ENCODE measurements around the gene ERV3-1. TPM values are rescaled to one million over a fixed set of nuclear protein-coding genes. Genes with fewer than 3 reads are reported as not detected.

Gene ERV3-1
- total RNA-seq, 4 donors from 2014 or later: 7.9 to 28.2 (median 15.8) TPM

DNA sequence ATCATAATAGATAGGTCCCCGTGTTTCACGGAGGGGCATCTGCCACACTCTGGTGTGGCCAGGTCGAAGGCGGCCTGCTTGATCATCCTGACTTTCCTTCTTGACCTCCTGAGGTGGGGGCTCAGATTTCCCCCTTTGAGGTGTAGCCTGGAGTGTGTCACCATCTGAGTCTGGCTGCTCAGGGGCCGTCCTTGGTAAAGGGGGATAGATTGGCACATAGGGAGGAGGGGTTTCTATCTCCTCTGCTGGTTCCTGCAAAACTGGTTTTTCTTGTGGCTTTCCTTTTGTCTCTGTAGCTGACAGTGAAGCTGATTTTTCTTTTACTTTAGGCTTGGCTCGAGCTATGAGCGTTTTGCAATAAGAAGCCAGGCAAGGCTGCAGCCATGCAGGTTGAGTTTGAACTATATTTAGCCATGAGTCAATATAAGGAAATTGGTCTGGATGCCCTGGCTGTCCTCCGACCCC lies 8.5 kb downstream of the ERV3-1 start:
- no peaks in the 10 kb centered on the region for H3K4me1 ChIP-seq
- no peak for DNase-seq

DNA sequence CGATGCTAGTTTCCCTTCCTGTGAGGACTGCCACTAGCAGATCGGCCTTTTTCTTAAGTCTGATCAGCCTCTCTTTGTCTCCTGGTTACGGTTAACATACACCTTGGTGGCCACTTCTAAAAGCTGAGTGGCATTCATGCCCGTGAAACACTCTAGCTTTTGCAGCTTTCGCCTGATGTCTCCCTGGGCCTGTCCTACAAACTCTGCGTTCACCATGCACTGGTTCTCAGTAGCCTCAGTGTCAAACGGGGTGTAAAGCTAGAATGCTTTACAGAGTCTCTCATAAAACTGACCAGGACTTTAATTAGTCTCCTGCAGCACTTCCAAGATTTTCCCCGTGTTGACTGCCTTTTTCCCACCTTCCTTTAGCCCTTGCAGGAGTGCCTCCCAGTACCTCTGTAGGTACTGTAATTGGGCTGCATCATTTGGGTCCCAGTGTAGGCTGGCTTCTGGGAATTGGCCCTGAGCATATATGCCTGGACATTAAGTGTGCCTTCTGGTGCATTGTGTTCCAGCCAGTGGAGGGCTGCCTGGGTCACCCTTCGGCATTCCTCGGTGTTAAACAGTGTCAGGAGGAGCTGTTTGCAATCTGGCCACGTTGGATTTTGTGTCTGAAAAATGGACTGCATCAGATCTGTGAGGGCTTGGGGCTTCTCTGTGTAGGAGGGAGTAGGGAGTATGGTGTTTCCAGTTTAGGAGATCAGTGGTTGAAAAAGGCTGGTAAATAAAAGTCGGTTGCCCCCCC lies 9.2 kb downstream of the ERV3-1 start:
- no peak for TF ChIP-seq POLR2A (IDR thresholded peaks at IDR 0.05)
- TF ChIP-seq, protein P1, sequence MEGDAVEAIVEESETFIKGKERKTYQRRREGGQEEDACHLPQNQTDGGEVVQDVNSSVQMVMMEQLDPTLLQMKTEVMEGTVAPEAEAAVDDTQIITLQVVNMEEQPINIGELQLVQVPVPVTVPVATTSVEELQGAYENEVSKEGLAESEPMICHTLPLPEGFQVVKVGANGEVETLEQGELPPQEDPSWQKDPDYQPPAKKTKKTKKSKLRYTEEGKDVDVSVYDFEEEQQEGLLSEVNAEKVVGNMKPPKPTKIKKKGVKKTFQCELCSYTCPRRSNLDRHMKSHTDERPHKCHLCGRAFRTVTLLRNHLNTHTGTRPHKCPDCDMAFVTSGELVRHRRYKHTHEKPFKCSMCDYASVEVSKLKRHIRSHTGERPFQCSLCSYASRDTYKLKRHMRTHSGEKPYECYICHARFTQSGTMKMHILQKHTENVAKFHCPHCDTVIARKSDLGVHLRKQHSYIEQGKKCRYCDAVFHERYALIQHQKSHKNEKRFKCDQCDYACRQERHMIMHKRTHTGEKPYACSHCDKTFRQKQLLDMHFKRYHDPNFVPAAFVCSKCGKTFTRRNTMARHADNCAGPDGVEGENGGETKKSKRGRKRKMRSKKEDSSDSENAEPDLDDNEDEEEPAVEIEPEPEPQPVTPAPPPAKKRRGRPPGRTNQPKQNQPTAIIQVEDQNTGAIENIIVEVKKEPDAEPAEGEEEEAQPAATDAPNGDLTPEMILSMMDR (IDR thresholded peaks at IDR 0.05): no peak
- intact Hi-C loops (cut with DNase I; ENCODE audit: low total_unique reads): no loop called here
- peaks cover 0 to 5% of the 10 kb centered on the region in 2 donors for H3K9me3 ChIP-seq
- no peak overlapping the region for H3K27ac ChIP-seq
- H3K27me3 ChIP-seq: no peaks in the 10 kb centered on the region
- H3K36me3 ChIP-seq: no peaks in the 10 kb centered on the region
- DNase-seq: no peak
- no peak overlapping the region for H3K4me3 ChIP-seq
- no peaks in the 10 kb centered on the region for H3K4me1 ChIP-seq

More for the DNA sequence above, 8.5 kb downstream of the ERV3-1 start:
- H3K27me3 ChIP-seq: no peaks in the 10 kb centered on the region
- H3K27ac ChIP-seq: no peak overlapping the region
- intact Hi-C loops (cut with DNase I; ENCODE audit: low total_unique reads): no loop called here
- TF ChIP-seq POLR2A (IDR thresholded peaks at IDR 0.05): no peak
- TF ChIP-seq, protein P1 (IDR thresholded peaks at IDR 0.05): no peak
- no peak overlapping the region for H3K4me3 ChIP-seq
- no peaks in the 10 kb centered on the region for H3K36me3 ChIP-seq
- no peaks in the 10 kb centered on the region for H3K9me3 ChIP-seq

DNA sequence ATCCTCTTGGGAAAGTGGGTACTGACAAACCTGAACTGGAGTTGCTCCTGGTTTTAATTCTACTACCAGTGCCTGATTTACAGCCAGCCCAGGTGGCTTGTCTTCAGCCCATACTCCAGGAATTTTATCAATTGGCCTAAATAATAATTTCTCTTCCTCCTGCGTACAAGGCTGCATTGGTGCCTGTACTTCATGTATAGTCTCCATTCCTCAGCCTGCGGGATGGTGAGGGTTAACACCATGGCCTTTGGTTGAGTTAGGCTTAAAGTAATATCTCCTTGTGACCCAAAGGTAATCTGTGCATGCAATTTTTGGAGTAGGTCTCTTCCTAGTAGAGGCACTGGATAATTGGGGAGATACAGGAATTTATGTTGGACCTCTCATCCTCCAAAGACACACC lies 10.2 kb downstream of the ERV3-1 start:
- Histone ChIP-seq H3K27ac (no peak overlapping the region), H3K27me3 (no peaks in the 10 kb centered on the region), H3K9me3 (peaks cover 0 to 10% of the 10 kb centered on the region in 2 donors), H3K36me3 (no peaks in the 10 kb centered on the region), H3K4me3 (no peak overlapping the region), H3K4me1 (no peaks in the 10 kb centered on the region)
- intact Hi-C loops (cut with DNase I; ENCODE audit: low total_unique reads): no loop called here
- DNase-seq: no peak
- no peak for TF ChIP-seq POLR2A (IDR thresholded peaks at IDR 0.05)
- TF ChIP-seq, protein P1 (IDR thresholded peaks at IDR 0.05): no peak

DNA sequence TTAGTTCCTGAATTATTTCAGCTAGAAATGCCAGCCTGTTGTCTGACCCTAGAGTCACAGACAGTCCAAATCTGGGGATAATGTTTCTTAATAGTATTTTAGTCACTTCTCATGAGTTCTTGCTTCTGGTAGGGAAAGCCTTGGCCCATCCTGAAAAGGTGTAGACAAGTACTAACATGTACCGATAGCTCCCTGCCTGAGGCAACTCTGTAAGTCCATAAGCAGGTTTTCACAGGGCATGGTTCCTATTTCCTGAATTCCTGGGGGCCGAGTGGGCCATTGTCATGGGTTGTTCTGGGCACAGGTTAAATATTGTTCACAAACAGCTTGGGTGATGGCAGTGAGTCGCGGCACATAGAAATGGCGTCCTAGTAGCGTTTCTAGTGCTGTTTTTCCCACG lies 12.6 kb downstream of the ERV3-1 start:
- H3K27me3 ChIP-seq: no peaks in the 10 kb centered on the region
- peaks cover 0 to 17% of the 10 kb centered on the region in 2 donors for H3K9me3 ChIP-seq
- H3K36me3 ChIP-seq: no peaks in the 10 kb centered on the region
- intact Hi-C loops (cut with DNase I; ENCODE audit: low total_unique reads): no loop called here
- TF ChIP-seq, protein P1 (IDR thresholded peaks at IDR 0.05): no peak
- no peak for TF ChIP-seq POLR2A (IDR thresholded peaks at IDR 0.05)
- H3K27ac ChIP-seq: no peak overlapping the region
- DNase-seq: no peak
- H3K4me1 ChIP-seq: no peaks in the 10 kb centered on the region
- H3K4me3 ChIP-seq: no peak overlapping the region

DNA sequence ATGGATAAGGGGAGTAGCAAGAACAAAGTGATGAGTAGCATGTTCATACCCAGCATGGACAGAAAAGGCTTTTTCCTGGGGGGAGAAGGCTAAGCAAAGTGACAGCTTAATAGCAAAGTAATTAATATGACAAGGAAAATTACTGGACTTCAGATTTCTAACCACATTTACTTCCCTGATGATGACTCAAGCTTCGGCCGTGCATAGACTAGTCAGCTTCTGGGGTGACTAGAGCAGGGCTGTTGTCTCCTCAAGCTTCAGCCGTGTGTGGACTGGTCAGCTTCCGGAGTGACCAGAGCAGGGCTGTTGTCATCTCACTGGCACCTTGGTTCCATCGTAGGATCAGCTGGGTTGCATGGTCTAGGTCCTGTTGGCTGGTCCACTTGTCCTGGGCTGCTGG lies 13.5 kb downstream of the ERV3-1 start:
- Histone ChIP-seq H3K27me3 (no peaks in the 10 kb centered on the region), H3K4me1 (no peaks in the 10 kb centered on the region), H3K9me3 (peaks cover 0 to 17% of the 10 kb centered on the region in 2 donors), H3K36me3 (no peaks in the 10 kb centered on the region), H3K4me3 (no peak overlapping the region), H3K27ac (no peak overlapping the region)
- no peak for TF ChIP-seq POLR2A (IDR thresholded peaks at IDR 0.05)
- TF ChIP-seq, protein P1 (IDR thresholded peaks at IDR 0.05): no peak
- no peak for DNase-seq
- intact Hi-C loops (cut with DNase I; ENCODE audit: low total_unique reads): no loop called here

Data from uterus (tissue), 4 donors.